ENCODE results near the gene AOPEP. TPM values are rescaled to one million over a fixed set of nuclear protein-coding genes. Genes with fewer than 3 reads are reported as not detected.

AOPEP gene
- total RNA-seq, 1 donor from 2014 or later, result 305 TPM

- no peak overlapping the region for H3K4me3 ChIP-seq
- DNase-seq (ENCODE audit: extremely low spot score in 2 of 2), result no peak
- H3K27ac ChIP-seq, result peak overlapping the region; percentile 66
- no peaks in the 10 kb centered on the region for H3K9me3 ChIP-seq
- H3K36me3 ChIP-seq, result peaks cover 0 to 59% of the 10 kb centered on the region in 2 donors
- intact Hi-C loops (cut with DNase I), result no loop called here
- peaks cover 93% of the 10 kb centered on the region for H3K4me1 ChIP-seq
- TF ChIP-seq POLR2AphosphoS5 (IDR thresholded peaks at IDR 0.05; ENCODE audit: insufficient read depth in 1 of 2, low read depth in 1 of 2), result no peak
- TF ChIP-seq POLR2A (IDR thresholded peaks at IDR 0.05), result no peak
- no peak for TF ChIP-seq CTCF (IDR thresholded peaks at IDR 0.05)
- no peaks in the 10 kb centered on the region for H3K27me3 ChIP-seq
Measured at GRCh38 chr9:95084254-95084934, 357.9 kb downstream of the AOPEP start.

- Histone ChIP-seq H3K4me1 (peaks cover 93% of the 10 kb centered on the region), H3K9me3 (no peaks in the 10 kb centered on the region), H3K4me3 (no peak overlapping the region), H3K27ac (peak overlapping the region; percentile 66), H3K27me3 (no peaks in the 10 kb centered on the region), H3K36me3 (peaks cover 0 to 56% of the 10 kb centered on the region in 2 donors)
- intact Hi-C loops (cut with DNase I), result no loop called here
- no peak for DNase-seq (ENCODE audit: extremely low spot score in 2 of 2)
- TF ChIP-seq POLR2A (IDR thresholded peaks at IDR 0.05) (no peak), POLR2AphosphoS5 (IDR thresholded peaks at IDR 0.05; ENCODE audit: insufficient read depth in 1 of 2, low read depth in 1 of 2) (no peak), CTCF (IDR thresholded peaks at IDR 0.05) (no peak)
Measured at GRCh38 chr9:95085036-95085770, 358.7 kb downstream of the AOPEP start.

GRCh38 chr9:95085861-95086563 lies 359.5 kb downstream of the AOPEP start:
- Histone ChIP-seq H3K9me3 (no peaks in the 10 kb centered on the region), H3K4me1 (peaks cover 95% of the 10 kb centered on the region), H3K27me3 (no peaks in the 10 kb centered on the region), H3K4me3 (no peak overlapping the region), H3K27ac (peak overlapping the region; percentile 66), H3K36me3 (peaks cover 0 to 47% of the 10 kb centered on the region in 2 donors)
- no peak for DNase-seq (ENCODE audit: extremely low spot score in 2 of 2)
- TF ChIP-seq POLR2AphosphoS5 (IDR thresholded peaks at IDR 0.05; ENCODE audit: insufficient read depth in 1 of 2, low read depth in 1 of 2) (peak in 1 of 2 donors; percentile 50), POLR2A (IDR thresholded peaks at IDR 0.05) (no peak)
- intact Hi-C loops (cut with DNase I), result no loop called here

GRCh38 chr9:95086564-95086955 lies 360.1 kb downstream of the AOPEP start:
- Histone ChIP-seq H3K27ac (peak overlapping the region; percentile 66), H3K36me3 (peaks cover 0 to 42% of the 10 kb centered on the region in 2 donors), H3K27me3 (no peaks in the 10 kb centered on the region), H3K4me3 (no peak overlapping the region), H3K4me1 (peaks cover 95% of the 10 kb centered on the region), H3K9me3 (no peaks in the 10 kb centered on the region)
- TF ChIP-seq POLR2A (IDR thresholded peaks at IDR 0.05) (no peak), CTCF (IDR thresholded peaks at IDR 0.05) (no peak), POLR2AphosphoS5 (IDR thresholded peaks at IDR 0.05; ENCODE audit: insufficient read depth in 1 of 2, low read depth in 1 of 2) (no peak)
- intact Hi-C loops (cut with DNase I), result no loop called here
- no peak for DNase-seq (ENCODE audit: extremely low spot score in 2 of 2)

- Histone ChIP-seq H3K27me3 (no peaks in the 10 kb centered on the region), H3K4me3 (no peak overlapping the region), H3K4me1 (peaks cover 95% of the 10 kb centered on the region), H3K9me3 (no peaks in the 10 kb centered on the region), H3K36me3 (peaks cover 0 to 30% of the 10 kb centered on the region in 2 donors), H3K27ac (peak overlapping the region; percentile 93)
- no peak for TF ChIP-seq POLR2A (IDR thresholded peaks at IDR 0.05)
- no peak for TF ChIP-seq CTCF (IDR thresholded peaks at IDR 0.05)
- TF ChIP-seq POLR2AphosphoS5 (IDR thresholded peaks at IDR 0.05; ENCODE audit: insufficient read depth in 1 of 2, low read depth in 1 of 2), result no peak
- no peak for DNase-seq (ENCODE audit: extremely low spot score in 2 of 2)
- intact Hi-C loops (cut with DNase I), result no loop called here
Measured at GRCh38 chr9:95087659-95088242, 361.3 kb downstream of the AOPEP start.
